Ovary (tissue), 9 donors: ENCODE results near the gene MTF1. TPM values are rescaled to one million over a fixed set of nuclear protein-coding genes. Genes with fewer than 3 reads are reported as not detected.

ENCODE experiments used
- DNase-seq, 5 donors: peaks; one replicate each; pipeline ENCODE4 v3.0.0-alpha.2; 2019 to 2020
- H3K27ac ChIP-seq, 2 donors: fragments of 200-600 bp; one replicate each; pipeline versions ENCODE4 v1.5.1 to v1.8.0; 2019 to 2022
- H3K27me3 ChIP-seq: fragments of 200-600 bp; one replicate; pipeline ENCODE4 v1.8.0; 2022
- H3K36me3 ChIP-seq: fragments of 200-600 bp; sonication (generic); one replicate; pipeline ENCODE4 v1.5.1; 2019
- H3K4me1 ChIP-seq: one replicate; pipeline ENCODE4 v1.8.1; 2013; ENCODE audit warnings: mild to moderate bottlenecking, moderate library complexity; ENCODE audit not compliant: insufficient read depth
- H3K4me3 ChIP-seq: fragments of 200-600 bp; sonication (generic); one replicate; pipeline ENCODE4 v1.5.1; 2017
- H3K9me3 ChIP-seq, 2 donors: fragments of 200-600 bp in 1 of 2; sonication (generic) in 1 of 2; one replicate each; pipeline versions ENCODE4 v1.5.1 to v1.8.1; 2013 to 2019; ENCODE audit warnings: mild to moderate bottlenecking in 1 of 2, moderate library complexity in 1 of 2
- EP300 ChIP-seq: sonication (generic); formaldehyde crosslinking; IDR thresholded peaks from one replicate; pipeline ENCODE4 v1.6.1; 2017; ENCODE audit warnings: antibody characterized with exemption
- POLR2A ChIP-seq: fragments of 450-650 bp; IDR thresholded peaks from one replicate; pipeline ENCODE4 v1.6.1; 2017; ENCODE audit warnings: antibody characterized with exemption, mild to moderate bottlenecking, moderate library complexity
- WGBS, 3 donors: extraction: QIAGEN DNeasy Blood & Tissue Kit in 1 of 3; methylation state at CpG; one replicate each; pipeline versions ENCODE4 v1.1.5 to v1.1.7; 2013 to 2017; 5-methylcytosine and 5-hydroxymethylcytosine counted together
- intact Hi-C, 4 donors: fragments of 100-400 bp; cut with DNase I; formaldehyde crosslinking; loops; one replicate each; pipeline versions ENCODE4 v1.11.0 to v1.15.1; 2022 to 2023
- polyA plus RNA-seq, 2 donors: library from polyadenylated mRNA; stranded (reverse); fragments of 200-250 nt in 1 of 2; fragments of 350-450 nt in 1 of 2; fragmentation: Illumina TruSeq in 1 of 2; extraction: RNeasy Lipid Tissue Mini Kit (QIAGEN cat#74804) in 1 of 2; gene quantifications; one replicate each; pipeline ENCODE4 v1.2.3, GENCODE V29; 2013 to 2014
- total RNA-seq, 7 donors: library from RNA; depleted of rRNA in 2 of 7; stranded (reverse); fragments of >200 nt in 2 of 7; fragmentation: NEBNext Ultra II Directional in 3 of 7; extraction: Animal tissue kit (Norgen Biotek cat#: 25700) in 3 of 7; gene quantifications; one replicate each; pipeline versions ENCODE4 v1.1.0 to v1.2.4, GENCODE V29; 2016 to 2023
- TF ChIP-seq, protein P1 (sequence below), 3 donors: fragments of 450-650 bp in 2 of 3; fragments of 200-600 bp in 1 of 3; IDR thresholded peaks; one replicate each; pipeline versions ENCODE4 v1.5.1 to v1.8.0; 2016 to 2022; ENCODE audit warnings: antibody characterized with exemption in 3 of 3, mild to moderate bottlenecking in 1 of 3
- donor health status: DM: no; HTN: no; CAD: no; lungs with moderate emphysema.
- donor health status: DM: no; HTN: no; CAD: no.
- donor health status: Bipolar disorder and iron deficiency.
- donor health status: DM: yes; HTN: yes; CAD: no.
- donor health status: DM: no; HTN: no; CAD: no.
- donor health status: DM: yes; HTN: yes; CAD: no.

The MTF1 gene
- total and polyA plus RNA-seq, 9 donors: 3.4 to 29.1 (median 20.6) TPM

DNA sequence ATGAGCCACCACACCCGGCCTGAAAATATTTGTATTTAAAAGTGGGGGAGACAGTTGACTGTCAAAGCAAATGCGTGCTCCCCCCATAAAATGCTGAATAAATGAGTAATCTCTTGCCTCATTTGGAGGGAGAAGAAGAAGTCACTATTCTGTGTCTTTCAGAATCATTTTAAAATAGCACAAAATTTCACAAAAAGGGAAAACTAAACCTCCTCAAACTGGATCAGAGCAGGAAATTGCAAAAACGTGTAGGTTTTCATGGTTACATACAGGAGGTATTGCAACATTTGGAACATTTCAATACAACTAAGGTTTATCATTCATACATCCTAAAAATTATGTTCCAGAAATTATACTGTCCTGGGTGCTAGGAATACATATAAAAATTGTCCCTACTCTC lies 13.6 kb downstream of the MTF1 start:
- peaks cover 15% of the 10 kb centered on the region for H3K4me1 ChIP-seq
- no peaks in the 10 kb centered on the region for H3K27me3 ChIP-seq
- TF ChIP-seq POLR2A: no peak
- H3K9me3 ChIP-seq: no peaks in the 10 kb centered on the region
- no peak for DNase-seq
- H3K4me3 ChIP-seq: no peak overlapping the region
- H3K27ac ChIP-seq: no peak overlapping the region
- intact Hi-C loops: no loop called here
- WGBS, 3 donors: 73 to 75% (median 74%) methylated on average over 3 of the region's 3 CpGs
- no peaks in the 10 kb centered on the region for H3K36me3 ChIP-seq

- H3K4me1 ChIP-seq: peaks cover 14% of the 10 kb centered on the region
- 87 to 95% (median 92%) methylated on average over 5 of the region's 5 CpGs for WGBS, 3 donors
- no peaks in the 10 kb centered on the region for H3K9me3 ChIP-seq
- DNase-seq: no peak
- no peak overlapping the region for H3K4me3 ChIP-seq
- no peak overlapping the region for H3K27ac ChIP-seq
- H3K36me3 ChIP-seq: no peaks in the 10 kb centered on the region
- H3K27me3 ChIP-seq: no peaks in the 10 kb centered on the region
- TF ChIP-seq, protein P1, sequence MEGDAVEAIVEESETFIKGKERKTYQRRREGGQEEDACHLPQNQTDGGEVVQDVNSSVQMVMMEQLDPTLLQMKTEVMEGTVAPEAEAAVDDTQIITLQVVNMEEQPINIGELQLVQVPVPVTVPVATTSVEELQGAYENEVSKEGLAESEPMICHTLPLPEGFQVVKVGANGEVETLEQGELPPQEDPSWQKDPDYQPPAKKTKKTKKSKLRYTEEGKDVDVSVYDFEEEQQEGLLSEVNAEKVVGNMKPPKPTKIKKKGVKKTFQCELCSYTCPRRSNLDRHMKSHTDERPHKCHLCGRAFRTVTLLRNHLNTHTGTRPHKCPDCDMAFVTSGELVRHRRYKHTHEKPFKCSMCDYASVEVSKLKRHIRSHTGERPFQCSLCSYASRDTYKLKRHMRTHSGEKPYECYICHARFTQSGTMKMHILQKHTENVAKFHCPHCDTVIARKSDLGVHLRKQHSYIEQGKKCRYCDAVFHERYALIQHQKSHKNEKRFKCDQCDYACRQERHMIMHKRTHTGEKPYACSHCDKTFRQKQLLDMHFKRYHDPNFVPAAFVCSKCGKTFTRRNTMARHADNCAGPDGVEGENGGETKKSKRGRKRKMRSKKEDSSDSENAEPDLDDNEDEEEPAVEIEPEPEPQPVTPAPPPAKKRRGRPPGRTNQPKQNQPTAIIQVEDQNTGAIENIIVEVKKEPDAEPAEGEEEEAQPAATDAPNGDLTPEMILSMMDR (IDR thresholded peaks at IDR 0.05): no peak
- TF ChIP-seq POLR2A: no peak
- TF ChIP-seq EP300: no peak
- intact Hi-C loops: no loop called here
Observed at GRCh38 chr1:37845049-37845646, 14.2 kb downstream of the MTF1 start.

DNA sequence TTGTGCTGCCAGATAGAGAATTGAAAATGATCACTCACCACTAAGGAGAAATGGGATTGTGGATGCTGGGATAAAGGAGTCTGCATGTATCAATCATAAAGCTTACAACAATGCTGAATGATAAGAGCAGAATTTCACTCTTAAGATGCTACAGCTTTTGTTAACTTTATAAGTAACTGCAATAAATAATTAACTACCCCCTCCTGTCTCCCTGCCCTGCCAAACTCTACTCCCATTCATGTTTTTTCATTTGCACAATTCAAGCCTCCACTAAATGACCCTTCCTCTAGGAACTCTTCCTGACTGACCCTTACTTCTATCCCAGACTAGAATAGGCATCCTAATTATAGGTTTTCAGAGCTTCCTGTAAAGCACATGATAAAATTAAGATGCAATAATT lies 14.9 kb downstream of the MTF1 start:
- no peaks in the 10 kb centered on the region for H3K36me3 ChIP-seq
- no peak for DNase-seq
- intact Hi-C loops: no loop called here
- H3K27ac ChIP-seq: no peak overlapping the region
- H3K9me3 ChIP-seq: no peaks in the 10 kb centered on the region
- H3K27me3 ChIP-seq: no peaks in the 10 kb centered on the region
- TF ChIP-seq, protein P1 (IDR thresholded peaks at IDR 0.05): no peak
- TF ChIP-seq EP300 (no peak), POLR2A (no peak)
- peaks cover 12% of the 10 kb centered on the region for H3K4me1 ChIP-seq
- no peak overlapping the region for H3K4me3 ChIP-seq

DNA sequence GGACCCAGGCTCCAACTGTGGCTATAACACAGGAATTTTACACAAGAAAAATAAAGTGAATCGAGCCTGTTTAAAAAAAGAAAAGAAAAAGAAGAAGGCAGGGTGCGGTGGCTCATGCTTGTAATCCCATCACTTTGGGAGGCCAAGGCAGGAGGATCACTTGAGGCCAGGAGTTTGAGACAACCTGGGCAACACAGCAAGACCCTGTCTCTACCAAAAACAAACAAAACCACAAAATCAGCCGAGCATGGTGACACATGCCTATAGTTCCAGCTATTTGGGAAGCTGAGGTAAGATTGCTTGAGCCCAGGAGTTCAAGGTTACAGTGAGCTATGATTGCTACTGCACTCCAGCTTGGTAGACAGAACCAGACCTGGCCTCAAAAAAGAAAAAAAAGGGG lies 17.7 kb downstream of the MTF1 start:
- no peaks in the 10 kb centered on the region for H3K27me3 ChIP-seq
- peaks cover 4% of the 10 kb centered on the region for H3K4me1 ChIP-seq
- intact Hi-C loops: no loop called here
- TF ChIP-seq EP300 (no peak), POLR2A (no peak)
- TF ChIP-seq, protein P1 (IDR thresholded peaks at IDR 0.05): no peak
- no peak overlapping the region for H3K27ac ChIP-seq
- no peaks in the 10 kb centered on the region for H3K36me3 ChIP-seq
- no peak overlapping the region for H3K4me3 ChIP-seq
- no peaks in the 10 kb centered on the region for H3K9me3 ChIP-seq
- no peak for DNase-seq
- 74 to 84% (median 83%) methylated on average over 3 of the region's 3 CpGs for WGBS, 3 donors

DNA sequence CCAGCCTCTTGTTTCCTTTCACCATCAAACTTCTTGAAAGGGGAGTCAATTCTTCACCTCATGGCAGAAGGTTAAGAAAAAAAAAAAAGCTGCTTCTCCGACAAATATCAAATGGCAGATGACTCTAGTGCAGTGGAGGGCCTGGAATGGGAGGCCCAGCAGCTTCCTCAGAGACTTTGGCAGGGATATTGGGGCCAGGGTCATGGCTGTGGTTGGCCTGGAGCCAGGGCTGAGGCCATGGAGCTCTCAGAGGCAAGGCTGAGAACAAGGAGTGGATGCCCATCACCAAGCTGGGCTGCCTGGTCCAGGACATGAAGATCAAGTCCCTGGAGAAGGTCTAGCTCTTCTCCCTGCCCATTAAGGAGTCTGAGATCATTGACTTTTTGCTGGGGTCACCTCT lies 18.7 kb downstream of the MTF1 start:
- TF ChIP-seq, protein P1 (IDR thresholded peaks at IDR 0.05): no peak
- no peak for TF ChIP-seq EP300
- no peak for TF ChIP-seq POLR2A
- Histone ChIP-seq H3K27me3 (no peaks in the 10 kb centered on the region), H3K4me1 (peaks cover 4% of the 10 kb centered on the region), H3K9me3 (no peaks in the 10 kb centered on the region), H3K27ac (no peak overlapping the region), H3K36me3 (no peaks in the 10 kb centered on the region), H3K4me3 (no peak overlapping the region)
- WGBS, 3 donors: 16 to 44% (median 33%) methylated on average over 1 of the region's 1 CpG
- intact Hi-C loops: no loop called here
- peak in 3 of 5 donors; percentile 17 to 54 (median 45) for DNase-seq
